NCI-H146 (cell line): ENCODE data around the gene VIM.

Source experiments
- DNase-seq: peaks from one replicate; lab custom pipeline; 2025; lab: John Stamatoyannopoulos, UW

Gene VIM

GRCh38 chr10:17228091-17229015 is at the start of gene VIM:
Gene VIM (plus strand): TSS chr10:17228241. CDS start chr10:17229423, 1,182 bp downstream.
- peak; percentile 13 for DNase-seq

DNA sequence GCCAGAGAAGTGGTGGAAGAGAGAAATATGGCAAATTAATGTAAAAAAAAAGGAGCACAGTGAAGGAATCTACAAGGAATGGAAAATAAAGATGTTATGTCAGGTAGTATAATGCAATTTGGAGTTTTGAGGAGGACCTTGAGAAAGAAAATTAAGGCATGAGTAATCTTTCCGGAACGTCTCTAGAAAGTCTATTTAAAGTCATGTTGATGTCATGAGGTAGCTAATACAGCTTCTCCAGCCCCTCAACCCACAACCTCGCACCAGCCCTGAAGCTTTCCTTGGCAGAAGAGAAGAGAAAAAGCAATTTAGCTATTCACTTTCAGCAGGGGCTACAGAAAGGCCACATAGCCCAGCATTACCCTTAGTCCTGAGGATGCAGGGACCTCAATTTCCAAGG is 49.0 kb upstream of the VIM start:
- no peak for DNase-seq

GRCh38 chr10:17181110-17181509 is 46.9 kb upstream of the VIM start:
- DNase-seq = no peak

DNA sequence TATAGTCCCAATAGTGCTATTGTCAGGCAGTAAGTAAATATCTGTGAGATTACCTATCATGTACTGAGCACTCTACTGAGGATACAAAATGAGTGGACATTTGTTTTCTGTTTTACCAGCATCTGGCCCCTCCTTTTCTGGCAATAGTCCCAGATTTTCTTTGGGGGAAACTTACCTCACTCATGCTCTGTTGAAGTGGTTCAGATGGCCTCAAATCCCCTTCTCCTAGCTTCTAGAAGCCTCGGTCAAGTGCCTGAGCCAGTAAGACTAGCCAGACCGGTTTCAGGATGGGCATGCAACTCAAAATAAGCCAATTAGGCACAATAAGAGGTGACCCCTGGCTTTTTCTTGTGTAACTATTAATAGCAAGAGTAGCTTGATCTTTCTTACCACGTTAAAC is 46.3 kb upstream of the VIM start:
- no peak for DNase-seq

DNA sequence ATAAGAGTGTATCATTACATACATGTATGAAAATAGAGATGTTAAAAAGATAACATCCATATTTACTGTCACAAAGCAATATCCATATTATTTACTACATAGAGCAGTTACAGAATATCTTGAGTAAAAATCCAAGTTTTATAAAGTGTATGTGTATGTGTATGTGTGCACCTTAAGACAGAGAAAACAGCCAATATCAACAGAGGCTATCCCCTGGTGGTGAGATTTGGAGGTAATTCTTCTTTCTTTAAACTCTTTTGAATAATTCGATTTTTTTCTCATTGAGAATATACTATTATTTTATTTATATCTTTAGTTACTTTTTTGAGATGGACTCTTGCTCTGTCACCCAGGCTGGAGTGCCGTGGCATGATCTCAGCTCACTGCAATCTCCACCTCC is 44.9 kb upstream of the VIM start:
- no peak for DNase-seq

DNA sequence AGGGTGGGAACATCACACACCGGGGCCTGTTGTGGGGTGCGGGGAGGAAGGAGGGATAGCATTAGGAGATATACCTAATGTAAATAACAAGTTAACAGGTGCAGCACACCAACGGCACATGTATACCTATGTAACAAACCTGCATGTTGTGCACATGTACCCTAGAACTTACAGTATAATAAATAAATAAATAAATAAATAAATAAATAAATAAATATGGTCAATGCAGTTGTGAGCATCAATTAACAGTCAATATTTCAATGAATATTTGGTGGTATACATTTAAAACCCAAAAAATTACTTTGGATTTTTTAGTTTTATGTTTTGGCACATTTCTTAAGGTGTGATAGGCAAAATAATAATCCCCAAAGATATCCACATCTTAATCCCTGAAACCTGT is 42.2 kb upstream of the VIM start:
- no peak for DNase-seq

DNA sequence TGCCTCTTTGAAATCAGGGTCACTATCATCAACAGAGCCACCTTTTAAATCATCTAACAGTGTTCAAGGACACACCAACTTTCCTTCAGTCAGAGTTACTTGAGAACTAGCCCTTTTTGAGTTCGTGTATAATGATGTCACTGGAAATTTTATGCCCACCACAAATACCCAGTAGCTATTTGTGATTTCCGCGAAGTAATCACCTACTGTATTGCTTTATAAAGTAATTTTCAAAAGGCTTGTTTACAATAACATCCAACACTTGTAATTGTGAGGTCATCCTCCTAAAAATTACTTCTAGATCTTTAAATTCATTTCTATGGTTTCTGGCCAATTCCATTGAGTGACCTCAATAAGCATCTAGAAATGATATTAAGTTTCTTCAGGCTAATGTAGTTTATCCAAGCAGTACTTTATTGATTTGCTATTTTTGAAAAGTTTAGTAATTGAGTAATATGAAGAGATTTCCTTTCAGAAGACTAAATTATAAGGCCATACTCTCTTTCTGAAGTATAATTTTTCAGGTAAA is 39.3 kb upstream of the VIM start:
- DNase-seq = no peak

GRCh38 chr10:17190602-17191001 is 37.4 kb upstream of the VIM start:
- no peak for DNase-seq

DNA sequence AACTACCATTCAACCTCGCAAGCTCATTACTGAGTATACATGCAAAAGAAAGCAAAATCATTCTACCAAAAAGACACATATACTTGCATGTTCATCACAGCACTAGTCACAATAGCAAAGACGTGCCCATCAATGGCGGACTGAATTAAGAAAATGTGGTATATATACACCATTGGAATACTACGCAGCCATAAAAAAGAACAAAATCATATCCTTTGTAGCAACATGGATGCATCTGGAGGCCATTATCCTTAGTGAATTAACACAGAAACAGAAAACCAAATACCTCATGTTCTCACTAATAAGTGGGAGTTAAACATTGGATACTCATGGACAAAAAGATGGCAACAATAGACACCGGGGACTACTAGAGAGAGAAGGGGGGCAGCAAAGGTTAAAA is 33.0 kb upstream of the VIM start:
- no peak for DNase-seq

- no peak for DNase-seq
Measured at GRCh38 chr10:17196045-17196444, 32.0 kb upstream of the VIM start.

DNA sequence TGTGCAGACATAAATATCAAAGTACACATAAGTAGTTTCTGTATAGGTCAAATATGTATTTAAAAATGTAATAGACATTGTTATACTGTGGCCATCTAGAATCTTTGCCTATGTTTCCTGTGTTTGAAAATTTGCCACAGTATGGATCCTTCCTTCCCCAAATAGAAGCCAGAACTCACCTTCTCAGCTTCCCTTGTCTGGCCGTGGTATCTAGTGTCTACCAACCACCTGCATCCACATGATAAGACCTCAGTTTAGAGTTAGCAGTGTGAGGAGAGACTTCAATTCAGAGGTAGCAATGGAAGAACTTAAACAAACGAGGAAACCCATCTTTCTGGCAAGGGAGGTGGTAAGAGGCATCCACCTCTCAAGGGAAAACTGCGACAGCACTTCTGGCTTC is 31.5 kb upstream of the VIM start:
- no peak for DNase-seq

DNA sequence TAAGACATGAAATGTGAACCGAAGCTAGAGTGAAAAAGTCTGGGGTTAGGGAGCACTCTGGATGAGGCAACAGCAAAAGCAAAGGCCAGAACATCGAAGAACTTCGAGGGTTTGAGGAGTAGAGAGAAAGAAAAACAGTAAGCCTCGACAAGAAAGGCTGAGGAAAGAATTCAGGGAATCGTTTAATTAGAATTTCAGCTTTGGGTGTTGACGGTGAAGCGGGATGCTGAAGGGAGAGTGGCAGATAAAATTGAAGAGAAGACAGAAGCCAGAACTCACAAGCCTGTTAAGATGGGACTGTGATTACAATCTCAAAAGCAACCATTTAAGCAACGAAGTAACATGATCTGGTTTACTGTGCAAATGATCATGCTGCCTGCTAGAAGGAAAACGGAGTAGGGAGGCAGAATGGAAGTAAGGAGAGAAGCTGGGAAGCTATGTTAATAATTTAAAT is 28.7 kb upstream of the VIM start:
- DNase-seq = no peak

GRCh38 chr10:17200001-17200911 is 27.8 kb upstream of the VIM start:
- DNase-seq = no peak

DNA sequence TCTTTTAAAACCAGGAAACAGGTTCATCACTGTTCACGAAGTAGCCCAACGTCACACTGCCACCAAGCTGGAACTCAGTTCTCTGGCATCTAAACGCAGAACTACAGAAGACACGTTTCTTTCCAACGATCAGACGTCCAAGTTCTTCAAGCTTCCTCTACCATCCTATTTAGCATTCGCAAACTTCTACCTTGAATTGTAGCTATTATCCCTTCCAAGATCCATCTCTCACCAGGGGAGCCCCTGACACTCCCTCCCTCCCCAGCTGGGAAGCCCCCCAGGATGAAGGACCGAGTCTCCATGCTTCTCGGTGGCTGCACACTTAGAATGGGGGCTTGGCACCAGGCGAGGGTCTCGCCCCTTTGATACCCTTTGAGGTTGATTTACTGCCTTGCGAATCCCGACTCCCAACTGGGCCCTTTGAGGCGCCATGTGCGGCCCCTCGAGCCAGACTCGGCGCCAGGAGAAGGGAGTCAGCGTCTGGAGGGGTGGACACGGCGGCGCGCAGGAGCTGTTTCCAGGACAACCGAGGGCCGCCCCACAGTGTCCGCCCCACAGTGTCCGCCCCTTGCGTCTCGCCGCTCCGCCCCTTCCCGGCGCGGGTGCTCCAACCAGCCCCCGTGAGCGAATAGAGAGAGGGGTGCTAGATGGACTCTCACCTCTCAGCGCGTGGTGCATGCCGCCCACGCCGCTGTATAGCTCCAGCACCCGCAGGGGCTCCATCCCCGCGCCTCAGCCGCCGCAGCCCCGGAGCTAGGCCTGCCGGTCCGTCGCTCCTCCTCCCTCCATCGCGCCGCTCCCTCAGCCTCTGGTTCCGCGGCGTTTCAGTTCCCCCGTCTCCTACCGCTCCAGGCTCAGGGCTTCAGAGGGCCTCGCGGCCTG is 26.9 kb upstream of the VIM start, which contains the start of gene TRDMT1:
TSS of gene TRDMT1 (minus strand) at position 761 of the 882 bp plus-strand sequence. CDS start at position 723, 38 bp downstream.
- peak; percentile 88 for DNase-seq

- DNase-seq = no peak
Measured at GRCh38 chr10:17201794-17202116, 26.3 kb upstream of the VIM start.

DNA sequence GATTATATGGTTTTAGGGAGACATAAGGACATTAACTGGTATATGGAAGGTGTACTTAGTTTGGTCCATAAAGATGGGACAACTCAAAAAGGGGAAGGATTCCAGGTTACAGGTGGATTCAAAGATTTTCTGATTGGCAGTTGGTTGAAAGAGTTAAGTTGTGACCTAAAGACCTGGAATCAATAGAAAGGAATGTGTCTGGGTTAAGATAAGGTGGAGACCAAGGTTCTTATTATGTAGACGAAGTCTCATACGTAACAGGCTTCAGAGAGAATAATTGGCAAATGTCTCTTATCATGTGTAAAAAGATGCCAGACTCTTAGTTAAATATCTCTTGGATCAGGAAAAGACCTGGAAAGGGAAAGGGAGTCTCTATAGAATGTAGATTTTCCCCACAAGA is 25.5 kb upstream of the VIM start:
- DNase-seq = no peak

DNA sequence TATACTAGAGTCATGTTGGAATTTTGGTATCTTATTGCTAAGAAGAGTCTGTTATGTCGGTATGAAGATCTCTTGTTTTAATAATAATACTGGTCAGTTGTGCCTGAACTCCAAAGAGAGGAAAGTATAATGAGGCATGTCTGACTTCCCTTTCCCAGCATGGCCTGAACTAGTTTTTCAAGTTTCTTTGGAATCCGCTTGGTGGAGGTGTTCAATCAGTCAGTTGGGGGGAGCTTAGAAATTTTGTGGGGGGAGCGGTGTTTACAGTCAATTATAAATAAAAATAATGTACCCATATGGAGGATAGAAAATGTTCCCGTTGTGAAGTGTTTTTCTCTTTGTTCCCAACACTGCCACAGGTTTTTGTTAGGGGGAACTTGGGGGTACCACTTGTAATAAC is 25.0 kb upstream of the VIM start:
- DNase-seq = no peak

DNA sequence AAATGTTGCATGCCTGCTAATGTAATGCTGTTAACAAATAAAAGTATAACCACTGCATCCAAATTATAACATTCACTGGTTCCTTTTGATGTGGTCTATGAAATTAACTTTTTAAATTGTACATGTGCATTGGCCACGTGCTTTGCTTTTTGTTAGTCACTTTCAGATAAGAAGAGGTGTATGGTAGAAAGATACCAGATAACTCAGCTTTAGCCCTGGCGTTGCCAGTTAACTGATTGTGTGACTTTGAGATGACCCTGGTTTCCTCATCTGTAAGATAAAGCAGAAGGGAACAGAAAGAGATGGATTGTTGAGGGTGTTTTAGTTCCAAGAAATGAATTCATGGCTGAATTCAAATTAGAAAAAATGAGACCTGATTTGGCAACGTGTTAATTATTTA is 24.6 kb upstream of the VIM start:
- no peak for DNase-seq

GRCh38 chr10:17206210-17206709 is 21.8 kb upstream of the VIM start:
- DNase-seq = no peak

- DNase-seq = no peak
Measured at GRCh38 chr10:17208476-17208875, 19.6 kb upstream of the VIM start.

DNA sequence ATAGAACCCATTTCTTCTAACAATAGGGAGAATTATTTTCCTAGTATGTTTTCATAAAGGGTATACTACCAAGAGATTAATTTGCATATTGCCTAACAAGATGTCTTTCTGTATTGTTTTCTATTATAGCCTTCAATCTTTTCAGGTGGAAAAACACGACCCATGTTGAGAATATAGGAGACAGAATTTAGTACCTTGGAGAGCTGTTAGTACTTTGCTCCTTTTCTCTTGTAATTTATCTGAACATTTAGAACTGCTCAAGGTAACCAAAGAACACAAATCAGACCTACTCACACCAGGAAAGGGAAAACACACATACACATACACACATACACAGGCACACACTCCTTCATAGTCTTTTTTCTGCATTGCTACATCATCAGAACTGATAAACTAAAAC is 18.7 kb upstream of the VIM start:
- DNase-seq = no peak
